Calu3 (cell line): Measurements from ENCODE around the gene RPSA. TPM values are rescaled to one million over a fixed set of nuclear protein-coding genes. Genes with fewer than 3 reads are reported as not detected.

ENCODE experiments used
- Bru-seq: library from RNA; stranded (reverse); fragments of 400-500 nt; gene quantifications from one replicate; lab custom pipeline; 2021; lab: Mats Ljungman, UMichigan
- BruChase-seq, 2 experiments: library from RNA; stranded (reverse); fragments of 400-500 nt; gene quantifications; one replicate each; lab custom pipeline; 2021; lab: Mats Ljungman, UMichigan
- BruUV-seq: library from RNA; stranded (reverse); fragments of 400-500 nt; replicated peaks from 2 replicates; lab custom pipeline; 2021; lab: Mats Ljungman, UMichigan
- CTCF ChIA-PET: fragments of 300-600 bp; sonication (Branson Sonifier 250); formaldehyde crosslinking; loops from one replicate; lab custom pipeline; 2022; ENCODE audit warnings: antibody characterized with exemption; lab: Charles Lee
- DNase-seq: peaks from one replicate; pipeline ENCODE4 v3.0.0; 2022
- H3K27ac Mint-ChIP-seq: one replicate; pipeline ENCODE4 v1.8.0; 2022; ENCODE audit warnings: mixed read lengths; ENCODE audit not compliant: unreplicated experiment
- H3K27me3 Mint-ChIP-seq: one replicate; pipeline ENCODE4 v1.8.0; 2022; ENCODE audit warnings: mixed read lengths; ENCODE audit not compliant: unreplicated experiment
- H3K36me3 Mint-ChIP-seq: one replicate; pipeline ENCODE4 v1.8.0; 2022; ENCODE audit warnings: mild to moderate bottlenecking, moderate library complexity, mixed read lengths; ENCODE audit not compliant: insufficient read depth, unreplicated experiment
- H3K4me1 Mint-ChIP-seq: one replicate; pipeline ENCODE4 v1.8.0; 2022; ENCODE audit warnings: mild to moderate bottlenecking, low read depth, mixed read lengths; ENCODE audit not compliant: unreplicated experiment
- H3K4me3 Mint-ChIP-seq: one replicate; pipeline ENCODE4 v1.8.0; 2022; ENCODE audit warnings: mild to moderate bottlenecking, low read depth, moderate library complexity, mixed read lengths; ENCODE audit not compliant: unreplicated experiment
- H3K9me3 Mint-ChIP-seq: one replicate; pipeline ENCODE4 v1.8.0; 2022; ENCODE audit warnings: low read depth, mixed read lengths; ENCODE audit not compliant: unreplicated experiment
- intact Hi-C: fragments of 100-400 bp; cut with micrococcal nuclease; formaldehyde crosslinking; loops from one replicate; pipeline ENCODE4 v1.10.0; 2022; ENCODE audit not compliant: unreplicated experiment
- long read RNA-seq: library from polyadenylated mRNA; stranded (forward); transcript quantifications from one replicate; pipeline ENCODE4 v2.0.0, GENCODE V29; 2022
- total RNA-seq: library from RNA; stranded (reverse); gene quantifications from 2 replicates; pipeline ENCODE4 v1.2.3, GENCODE V29; 2022
- TF ChIP-seq, protein P1 (sequence below): fragments of 200-600 bp; IDR thresholded peaks from one replicate; pipeline ENCODE4 v1.8.0; 2022; ENCODE audit warnings: antibody characterized with exemption; ENCODE audit not compliant: unreplicated experiment

RPSA gene
- total RNA-seq, result 751 and 904 TPM in 2 replicates
- percentile 99 among the genes with signal in this experiment for Bru-seq, nascent RNA
- percentile 99 among the genes with signal in this experiment for BruChase-seq, experiment 1, labeled RNA remaining after a 6-hour chase
- percentile 98 among the genes with signal in this experiment for BruChase-seq, experiment 2, labeled RNA remaining after a 2-hour chase
- long read RNA-seq, transcript RPSA-207 (5 exons, 1,227 nt), result minor isoform, 19 of 393 reads
- long read RNA-seq, transcript RPSA-201 (7 exons, 1,171 nt), result major isoform, 222 of 393 reads
- long read RNA-seq, partial matches to known transcripts, result 140 of 393 reads
- long read RNA-seq, other reads (novel, unspliced or antisense), result 10 of 393 reads

DNA sequence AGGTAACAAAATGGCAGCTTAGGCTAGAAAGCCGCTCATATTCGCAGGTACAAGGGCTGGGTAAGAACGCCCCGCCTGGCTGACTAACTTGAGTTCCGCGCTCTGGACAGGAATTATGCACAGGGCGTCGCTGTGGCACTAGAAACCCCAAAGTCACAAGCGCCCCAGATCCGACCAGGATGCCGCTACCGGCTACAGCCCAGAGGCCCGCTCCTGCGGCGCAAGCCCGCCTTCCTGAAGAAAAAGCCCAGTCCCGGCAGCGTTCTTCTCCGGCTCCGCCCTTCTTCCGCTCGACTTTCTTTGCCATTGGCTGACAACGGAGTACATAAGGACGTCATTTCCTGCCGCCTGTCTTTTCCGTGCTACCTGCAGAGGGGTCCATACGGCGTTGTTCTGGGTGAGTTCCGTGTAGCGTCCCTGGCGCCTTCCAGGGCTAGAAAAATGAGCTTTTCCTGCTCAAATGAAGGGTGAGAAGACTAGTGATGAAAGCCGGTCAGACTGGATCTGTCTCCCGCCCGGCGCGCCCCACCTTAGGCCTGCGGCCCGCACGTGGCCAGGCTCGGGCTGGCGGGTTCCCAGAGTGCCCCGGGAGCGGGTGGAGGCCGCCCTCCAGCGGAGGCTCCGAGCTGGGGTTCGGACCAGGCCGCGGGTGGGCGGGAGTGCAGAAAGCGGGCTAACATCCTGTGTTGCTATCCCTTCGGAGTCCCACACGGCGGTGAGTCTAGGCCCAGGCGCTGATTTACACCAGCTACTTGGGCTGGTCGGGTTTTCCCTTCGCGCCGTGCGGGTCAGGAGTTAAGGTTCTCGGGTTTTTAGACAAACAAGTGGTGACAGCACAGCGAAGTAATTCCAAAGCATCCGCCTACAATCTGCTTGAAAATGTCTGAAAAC, at the start of gene RPSA:
RPSA (plus strand) TSS at position 353 of the 891 bp plus-strand sequence. CDS start 934 bp downstream, outside the sequence.
- peak within 1 kb of the TSS; percentile 100 for H3K27ac Mint-ChIP-seq
- CTCF ChIA-PET, result interaction anchor here (0.6 to 0.8 kb wide), 3 partner anchors 9 to 96 kb away, joined by 3 to 5 read pairs (median 3); no protein-coding TSS in a partner anchor
- intact Hi-C loops, result no loop called here
- H3K4me3 Mint-ChIP-seq, result peak within 1 kb of the TSS; percentile 91
- DNase-seq, result peak; percentile 95
- no peaks in the 10 kb centered on the region for H3K27me3 Mint-ChIP-seq
- H3K4me1 Mint-ChIP-seq, result peaks cover 11% of the 10 kb centered on the region
- peaks cover 56% of the 10 kb centered on the region for H3K36me3 Mint-ChIP-seq
- TF ChIP-seq, protein P1, sequence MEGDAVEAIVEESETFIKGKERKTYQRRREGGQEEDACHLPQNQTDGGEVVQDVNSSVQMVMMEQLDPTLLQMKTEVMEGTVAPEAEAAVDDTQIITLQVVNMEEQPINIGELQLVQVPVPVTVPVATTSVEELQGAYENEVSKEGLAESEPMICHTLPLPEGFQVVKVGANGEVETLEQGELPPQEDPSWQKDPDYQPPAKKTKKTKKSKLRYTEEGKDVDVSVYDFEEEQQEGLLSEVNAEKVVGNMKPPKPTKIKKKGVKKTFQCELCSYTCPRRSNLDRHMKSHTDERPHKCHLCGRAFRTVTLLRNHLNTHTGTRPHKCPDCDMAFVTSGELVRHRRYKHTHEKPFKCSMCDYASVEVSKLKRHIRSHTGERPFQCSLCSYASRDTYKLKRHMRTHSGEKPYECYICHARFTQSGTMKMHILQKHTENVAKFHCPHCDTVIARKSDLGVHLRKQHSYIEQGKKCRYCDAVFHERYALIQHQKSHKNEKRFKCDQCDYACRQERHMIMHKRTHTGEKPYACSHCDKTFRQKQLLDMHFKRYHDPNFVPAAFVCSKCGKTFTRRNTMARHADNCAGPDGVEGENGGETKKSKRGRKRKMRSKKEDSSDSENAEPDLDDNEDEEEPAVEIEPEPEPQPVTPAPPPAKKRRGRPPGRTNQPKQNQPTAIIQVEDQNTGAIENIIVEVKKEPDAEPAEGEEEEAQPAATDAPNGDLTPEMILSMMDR, result peak; percentile 18
- BruUV-seq, result TSS peak; percentile 61
- no peaks in the 10 kb centered on the region for H3K9me3 Mint-ChIP-seq

DNA sequence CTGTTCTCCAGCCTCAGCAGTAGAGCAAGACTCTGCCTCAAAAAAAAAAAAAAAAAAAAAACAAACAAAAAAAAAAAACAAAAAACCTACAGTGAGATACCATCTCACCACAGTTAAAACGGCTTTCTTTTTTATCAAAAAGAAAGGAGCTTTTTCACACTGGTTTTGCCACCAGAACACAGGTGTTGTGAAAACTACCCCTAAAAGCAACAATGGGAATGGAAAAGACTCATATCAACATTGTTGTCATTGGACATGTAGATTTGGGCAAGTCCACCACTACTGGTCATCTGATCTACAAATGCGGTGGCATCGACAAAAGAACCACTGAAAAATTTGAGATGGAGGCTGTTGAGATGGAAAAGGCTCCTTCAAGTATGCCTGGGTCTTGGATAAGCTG, 48.2 kb upstream of the RPSA start:
- TF ChIP-seq, protein P1, result no peak
- Mint-ChIP-seq H3K27me3 (no peaks in the 10 kb centered on the region), H3K9me3 (no peaks in the 10 kb centered on the region), H3K4me1 (peaks cover 19% of the 10 kb centered on the region), H3K27ac (no peak overlapping the region), H3K4me3 (no peak overlapping the region), H3K36me3 (no peaks in the 10 kb centered on the region)
- CTCF ChIA-PET, result no interaction called here
- intact Hi-C loops, result no loop called here
- DNase-seq, result no peak
- no TSS peak for BruUV-seq

- no TSS peak for BruUV-seq
- CTCF ChIA-PET, result no interaction called here
- H3K9me3 Mint-ChIP-seq, result no peaks in the 10 kb centered on the region
- DNase-seq, result no peak
- H3K27me3 Mint-ChIP-seq, result no peaks in the 10 kb centered on the region
- H3K36me3 Mint-ChIP-seq, result no peaks in the 10 kb centered on the region
- intact Hi-C loops, result no loop called here
- TF ChIP-seq, protein P1, result no peak
- H3K27ac Mint-ChIP-seq, result no peak overlapping the region
- H3K4me3 Mint-ChIP-seq, result no peak overlapping the region
- peaks cover 20% of the 10 kb centered on the region for H3K4me1 Mint-ChIP-seq
Measured at GRCh38 chr3:39361252-39361927, 45.1 kb upstream of the RPSA start.

- Mint-ChIP-seq H3K9me3 (no peaks in the 10 kb centered on the region), H3K27me3 (no peaks in the 10 kb centered on the region), H3K27ac (no peak overlapping the region), H3K36me3 (no peaks in the 10 kb centered on the region), H3K4me3 (no peak overlapping the region), H3K4me1 (peaks cover 20% of the 10 kb centered on the region)
- intact Hi-C loops, result no loop called here
- CTCF ChIA-PET, result no interaction called here
- DNase-seq, result peak; percentile 33
- TF ChIP-seq, protein P1, result no peak
- BruUV-seq, result no TSS peak
Measured at GRCh38 chr3:39362192-39362591, 44.3 kb upstream of the RPSA start.
